K562 (cell line): Measurements from ENCODE around the gene MTMR4. TPM values are rescaled to one million over a fixed set of nuclear protein-coding genes. Genes with fewer than 3 reads are reported as not detected.

Source experiments
- CXXC5 ChIP-seq: fragments of 250-450 bp; sonication (Bioruptor Pico); IDR thresholded peaks from 2 replicates; pipeline ENCODE4 v1.8.0; 2022; ENCODE audit warnings: inconsistent platforms, mild to moderate bottlenecking, moderate library complexity
- HDAC1 ChIP-seq, 2 experiments: fragments of 450-650 bp; IDR thresholded peaks; 2 replicates each; pipeline ENCODE4 v1.6.1; 2016 to 2017; ENCODE audit warnings: inconsistent platforms in 1 of 2, mild to moderate bottlenecking in 1 of 2, moderate library complexity in 1 of 2
- POLR2H ChIP-seq: IDR thresholded peaks from 2 replicates; pipeline ENCODE4 v1.6.1; 2016; ENCODE audit warnings: missing genetic modification characterization, low read depth, mild to moderate bottlenecking, control low read depth, missing compliant biosample characterization, moderate library complexity
- SIX5 ChIP-seq, 2 experiments: IDR thresholded peaks; 2 replicates each; pipeline ENCODE4 v1.6.1; 2011; ENCODE audit warnings: low read length in 2 of 2, borderline replicate concordance in 1 of 2, low read depth in 1 of 2, mild to moderate bottlenecking in 1 of 2, moderate library complexity in 1 of 2; ENCODE audit not compliant: insufficient read depth in 1 of 2
- ZNF408 ChIP-seq: fragments of 250-450 bp; sonication (Bioruptor Pico); IDR thresholded peaks from 2 replicates; pipeline ENCODE4 v1.4.0; 2020; ENCODE audit warnings: low read depth, mild to moderate bottlenecking, moderate library complexity
- polyA plus RNA-seq, 8 experiments: library from polyadenylated mRNA; depleted of rRNA in 4 of 8; stranded (reverse) in 5 of 8; unstranded in 3 of 8; fragments of >200 nt; fragmentation: Nextera tagmentation in 2 of 8; fragmentation: Illumina TruSeq in 1 of 8; extraction: Ambion mirVana in 2 of 8; extraction: Trizol in 1 of 8; gene quantifications; 2 replicates each; pipeline versions ENCODE4 v1.2.1 to v1.2.3, GENCODE V29; 2011 to 2014; ENCODE audit warnings: inconsistent platforms in 1 of 8, missing spikeins in 1 of 8
- total RNA-seq, 7 experiments: library from RNA; depleted of rRNA in 6 of 7; stranded (reverse); fragments of >200 nt in 6 of 7; fragmentation: Illumina TruSeq in 2 of 7; extraction: Trizol in 2 of 7; gene quantifications; 2 replicates each; pipeline versions ENCODE4 v1.2.1 to v1.2.3, GENCODE V29; 2011 to 2021; ENCODE audit warnings: low replicate concordance in 1 of 7
- TF ChIP-seq, protein P1 (sequence below): fragments of 250-450 bp; sonication (Bioruptor Pico); IDR thresholded peaks from 2 replicates; pipeline ENCODE4 v1.5.0; 2021; ENCODE audit warnings: mild to moderate bottlenecking, moderate library complexity
- TF ChIP-seq, protein P2 (sequence below), 2 experiments: fragments of 450-650 bp; conservative IDR thresholded peaks; 2 replicates each; pipeline ENCODE4 v1.6.1; 2017; ENCODE audit warnings: mild to moderate bottlenecking in 2 of 2, moderate library complexity in 2 of 2
- TF ChIP-seq, protein P3 (sequence below): fragments of 200-800 bp; sonication (Bioruptor generic); IDR thresholded peaks from 2 replicates; pipeline ENCODE4 v1.6.1; 2017; ENCODE audit warnings: missing genetic modification characterization, missing compliant biosample characterization
- TF ChIP-seq, protein P4 (sequence below): fragments of 450-650 bp; formaldehyde crosslinking; IDR thresholded peaks from 2 replicates; pipeline ENCODE4 v1.4.0; 2020; ENCODE audit warnings: mild to moderate bottlenecking, moderate library complexity
- TF ChIP-seq, protein P5 (sequence below): fragments of 250-450 bp; sonication (Bioruptor Pico); IDR thresholded peaks from 2 replicates; pipeline ENCODE4 v1.6.1; 2021; ENCODE audit warnings: mild to moderate bottlenecking

The MTMR4 gene
- total and polyA plus RNA-seq, 9 of the 15 experiments (the other 6 are each of a cell fraction or from before 2014, with no cell fraction given): 8.8 to 45.7 (median 28.7) TPM

DNA sequence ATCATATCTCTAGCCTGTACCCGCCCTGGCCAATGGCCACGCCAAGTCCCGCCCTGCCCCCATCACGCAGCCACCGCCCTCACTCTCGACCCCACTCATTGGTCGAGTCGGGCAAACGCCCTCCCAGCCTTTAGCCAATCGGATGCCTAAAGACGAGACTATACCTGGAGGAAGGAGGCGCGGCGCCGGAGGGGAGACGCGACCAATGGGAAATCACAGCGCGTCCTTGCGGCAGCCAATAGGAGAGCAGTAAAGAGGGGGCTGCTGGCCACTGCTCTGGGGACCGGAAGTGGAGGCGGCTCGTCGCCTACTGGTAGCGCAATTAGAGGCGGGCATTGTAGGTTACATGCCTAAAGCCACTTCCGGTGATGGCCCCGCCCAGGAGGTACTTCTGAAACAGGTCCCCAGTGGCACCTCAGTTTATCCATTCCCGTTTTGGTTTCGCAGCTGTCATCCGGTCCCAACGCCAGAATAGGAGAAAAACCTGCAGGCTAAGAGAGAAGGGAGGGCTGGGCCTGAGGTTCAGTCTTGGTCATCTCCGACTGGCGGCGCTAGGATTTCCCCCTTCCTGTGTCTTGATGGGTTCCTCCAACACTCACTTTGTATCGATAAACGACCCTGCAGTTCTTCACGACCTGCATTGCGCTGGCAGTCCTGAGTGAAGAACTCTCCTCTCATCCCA is 3.6 kb upstream of the MTMR4 start (continued):
- TF ChIP-seq, protein P1, sequence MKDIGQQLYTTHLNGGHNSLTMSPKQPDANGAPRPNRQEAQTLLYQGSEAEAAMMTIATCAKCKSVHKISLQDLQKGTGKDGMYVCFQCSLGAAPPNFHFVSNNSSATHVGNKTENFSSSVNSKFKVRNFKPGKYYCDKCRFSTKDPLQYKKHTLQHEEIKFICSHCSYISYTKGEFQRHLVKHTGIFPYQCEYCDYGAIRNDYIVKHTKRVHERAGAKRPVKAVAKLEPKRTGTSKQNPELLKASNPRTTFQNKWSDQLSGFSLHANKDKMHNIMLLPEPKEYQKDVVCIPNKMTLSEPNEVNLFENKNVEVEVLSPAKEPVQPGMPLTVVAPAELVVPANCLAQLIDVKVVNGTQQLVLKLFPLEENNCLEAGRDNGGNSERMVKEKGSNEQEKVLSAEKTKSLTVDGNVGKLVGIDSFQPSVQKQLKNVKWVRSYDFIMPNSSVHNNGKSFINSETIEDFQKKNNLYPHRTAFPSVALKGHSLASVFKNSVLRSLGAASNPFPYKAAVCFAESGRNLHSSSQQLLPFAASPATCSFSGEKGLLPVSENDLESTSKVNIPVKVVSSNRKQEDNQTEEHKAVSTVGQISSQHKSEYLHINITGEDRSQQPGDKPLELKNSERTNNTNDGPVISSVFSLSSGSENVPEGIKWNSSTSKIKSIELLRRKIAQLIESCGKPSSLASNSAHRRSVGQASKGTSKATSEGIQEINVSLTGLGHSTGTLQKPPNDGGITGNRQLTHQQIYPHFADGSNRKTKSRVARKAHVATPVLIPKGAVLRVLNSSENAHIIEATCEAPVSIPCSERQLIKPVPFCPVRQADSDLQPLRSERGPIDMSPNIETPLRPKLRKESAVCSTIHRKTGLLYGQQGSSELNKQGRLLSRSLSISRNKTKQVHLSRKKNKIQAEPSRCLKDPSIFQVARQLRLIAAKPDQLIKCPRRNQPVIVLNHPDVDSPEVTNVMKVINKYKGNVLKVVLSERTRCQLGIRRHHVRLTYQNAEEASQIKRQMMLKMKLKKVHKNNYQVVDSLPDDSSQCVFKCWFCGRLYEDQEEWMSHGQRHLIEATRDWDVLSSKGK (CRISPR knock-in tag): no peak
- TF ChIP-seq, protein P2, sequence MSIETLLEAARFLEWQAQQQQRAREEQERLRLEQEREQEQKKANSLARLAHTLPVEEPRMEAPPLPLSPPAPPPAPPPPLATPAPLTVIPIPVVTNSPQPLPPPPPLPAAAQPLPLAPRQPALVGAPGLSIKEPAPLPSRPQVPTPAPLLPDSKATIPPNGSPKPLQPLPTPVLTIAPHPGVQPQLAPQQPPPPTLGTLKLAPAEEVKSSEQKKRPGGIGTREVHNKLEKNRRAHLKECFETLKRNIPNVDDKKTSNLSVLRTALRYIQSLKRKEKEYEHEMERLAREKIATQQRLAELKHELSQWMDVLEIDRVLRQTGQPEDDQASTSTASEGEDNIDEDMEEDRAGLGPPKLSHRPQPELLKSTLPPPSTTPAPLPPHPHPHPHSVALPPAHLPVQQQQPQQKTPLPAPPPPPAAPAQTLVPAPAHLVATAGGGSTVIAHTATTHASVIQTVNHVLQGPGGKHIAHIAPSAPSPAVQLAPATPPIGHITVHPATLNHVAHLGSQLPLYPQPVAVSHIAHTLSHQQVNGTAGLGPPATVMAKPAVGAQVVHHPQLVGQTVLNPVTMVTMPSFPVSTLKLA (conservative IDR thresholded peaks at IDR 0.05): peak; percentile 82 to 90
- TF ChIP-seq, protein P3, sequence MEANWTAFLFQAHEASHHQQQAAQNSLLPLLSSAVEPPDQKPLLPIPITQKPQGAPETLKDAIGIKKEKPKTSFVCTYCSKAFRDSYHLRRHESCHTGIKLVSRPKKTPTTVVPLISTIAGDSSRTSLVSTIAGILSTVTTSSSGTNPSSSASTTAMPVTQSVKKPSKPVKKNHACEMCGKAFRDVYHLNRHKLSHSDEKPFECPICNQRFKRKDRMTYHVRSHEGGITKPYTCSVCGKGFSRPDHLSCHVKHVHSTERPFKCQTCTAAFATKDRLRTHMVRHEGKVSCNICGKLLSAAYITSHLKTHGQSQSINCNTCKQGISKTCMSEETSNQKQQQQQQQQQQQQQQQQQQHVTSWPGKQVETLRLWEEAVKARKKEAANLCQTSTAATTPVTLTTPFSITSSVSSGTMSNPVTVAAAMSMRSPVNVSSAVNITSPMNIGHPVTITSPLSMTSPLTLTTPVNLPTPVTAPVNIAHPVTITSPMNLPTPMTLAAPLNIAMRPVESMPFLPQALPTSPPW (CRISPR knock-in tag): peak; percentile 62
- TF ChIP-seq CXXC5 (CRISPR knock-in tag): peak; percentile 87
- TF ChIP-seq ZNF408 (CRISPR knock-in tag): no peak
- no peak for TF ChIP-seq POLR2H (tag)
- TF ChIP-seq SIX5 (IDR thresholded peaks at IDR 0.05; ENCODE audit: borderline replicate concordance in 1 of 2, insufficient read depth in 1 of 2, low read depth in 1 of 2, low read length in 2 of 2): 0 out of 4 replicates have a peak, but pooled peaks of 1 of the 2 experiments have one; percentile 17
- TF ChIP-seq, protein P4, sequence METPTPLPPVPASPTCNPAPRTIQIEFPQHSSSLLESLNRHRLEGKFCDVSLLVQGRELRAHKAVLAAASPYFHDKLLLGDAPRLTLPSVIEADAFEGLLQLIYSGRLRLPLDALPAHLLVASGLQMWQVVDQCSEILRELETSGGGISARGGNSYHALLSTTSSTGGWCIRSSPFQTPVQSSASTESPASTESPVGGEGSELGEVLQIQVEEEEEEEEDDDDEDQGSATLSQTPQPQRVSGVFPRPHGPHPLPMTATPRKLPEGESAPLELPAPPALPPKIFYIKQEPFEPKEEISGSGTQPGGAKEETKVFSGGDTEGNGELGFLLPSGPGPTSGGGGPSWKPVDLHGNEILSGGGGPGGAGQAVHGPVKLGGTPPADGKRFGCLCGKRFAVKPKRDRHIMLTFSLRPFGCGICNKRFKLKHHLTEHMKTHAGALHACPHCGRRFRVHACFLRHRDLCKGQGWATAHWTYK (CRISPR knock-in tag): 0 out of 2 replicates have a peak, but pooled peaks have one; percentile 58
- TF ChIP-seq, protein P5, sequence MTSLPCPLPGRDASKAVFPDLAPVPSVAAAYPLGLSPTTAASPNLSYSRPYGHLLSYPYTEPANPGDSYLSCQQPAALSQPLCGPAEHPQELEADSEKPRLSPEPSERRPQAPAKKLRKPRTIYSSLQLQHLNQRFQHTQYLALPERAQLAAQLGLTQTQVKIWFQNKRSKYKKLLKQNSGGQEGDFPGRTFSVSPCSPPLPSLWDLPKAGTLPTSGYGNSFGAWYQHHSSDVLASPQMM (CRISPR knock-in tag): no peak
- peak in 1 of 2 experiments; percentile 73; a peak in 2 of 4 replicates for TF ChIP-seq HDAC1 (IDR thresholded peaks at IDR 0.05)
